ENCODE measurements around the gene NANS. TPM values are rescaled to one million over a fixed set of nuclear protein-coding genes. Genes with fewer than 3 reads are reported as not detected.

NANS gene
- polyA plus RNA-seq, 1 donor from 2014 or later, result 16.9 TPM

Small RNA genes lying within 50 kb of the gene (small RNA-seq; reads per million reads assigned to genes)
- 0 reads per million in 3 experiments for gene RF00017
- 0 reads per million in 3 experiments for gene RNU6-918P

Other genes with a start within 250 kb of the NANS start
- 0.14 TPM in 1 of 2 replicates, not detected in the other for gene FOXE1, start 203.5 kb upstream of the NANS start, polyA plus RNA-seq
- 15.0 and 15.4 TPM in 2 replicates for gene TRMO, start 134.2 kb upstream of the NANS start, polyA plus RNA-seq
- not detected in 2 replicates for gene HEMGN, start 118.6 kb upstream of the NANS start, polyA plus RNA-seq
- gene ANP32B, start 73.4 kb upstream of the NANS start, polyA plus RNA-seq, result 3.7 and 4.1 TPM in 2 replicates
- gene TRIM14, start 62.5 kb downstream of the NANS start, polyA plus RNA-seq, result not detected in 2 replicates
- 1.9 TPM in 2 replicates for gene CORO2A, start 135.9 kb downstream of the NANS start, polyA plus RNA-seq
- 4.1 and 5.0 TPM in 2 replicates for gene TBC1D2, start 198.9 kb downstream of the NANS start, polyA plus RNA-seq